Measurements from ENCODE around the gene PC. TPM values are rescaled to one million over a fixed set of nuclear protein-coding genes. Genes with fewer than 3 reads are reported as not detected.

The PC gene
- total RNA-seq, 3 donors from 2014 or later: 20.0 to 43.8 (median 43.3) TPM

DNA sequence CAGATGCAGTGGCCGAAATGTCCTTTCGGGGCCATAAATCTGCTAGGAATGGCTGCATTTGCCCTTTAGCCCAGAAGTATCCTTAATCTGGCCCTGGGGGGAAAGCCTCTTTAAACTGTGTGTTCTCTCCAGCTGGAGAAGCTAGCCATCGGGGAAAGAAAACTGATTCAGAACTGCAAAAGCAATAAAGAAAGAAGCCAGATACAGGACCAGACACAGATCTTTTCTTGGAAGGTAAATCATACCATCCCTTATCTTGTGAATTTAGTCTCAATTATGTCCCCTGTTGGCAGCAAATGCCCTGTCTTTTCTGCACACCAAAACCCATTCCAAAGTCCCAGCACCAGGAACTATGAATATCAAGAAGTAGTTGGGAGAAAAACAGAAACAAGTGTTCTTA is 25.6 kb downstream of the PC start:
- DNase-seq (no peak), ATAC-seq (no peak)
- TF ChIP-seq, protein P1, sequence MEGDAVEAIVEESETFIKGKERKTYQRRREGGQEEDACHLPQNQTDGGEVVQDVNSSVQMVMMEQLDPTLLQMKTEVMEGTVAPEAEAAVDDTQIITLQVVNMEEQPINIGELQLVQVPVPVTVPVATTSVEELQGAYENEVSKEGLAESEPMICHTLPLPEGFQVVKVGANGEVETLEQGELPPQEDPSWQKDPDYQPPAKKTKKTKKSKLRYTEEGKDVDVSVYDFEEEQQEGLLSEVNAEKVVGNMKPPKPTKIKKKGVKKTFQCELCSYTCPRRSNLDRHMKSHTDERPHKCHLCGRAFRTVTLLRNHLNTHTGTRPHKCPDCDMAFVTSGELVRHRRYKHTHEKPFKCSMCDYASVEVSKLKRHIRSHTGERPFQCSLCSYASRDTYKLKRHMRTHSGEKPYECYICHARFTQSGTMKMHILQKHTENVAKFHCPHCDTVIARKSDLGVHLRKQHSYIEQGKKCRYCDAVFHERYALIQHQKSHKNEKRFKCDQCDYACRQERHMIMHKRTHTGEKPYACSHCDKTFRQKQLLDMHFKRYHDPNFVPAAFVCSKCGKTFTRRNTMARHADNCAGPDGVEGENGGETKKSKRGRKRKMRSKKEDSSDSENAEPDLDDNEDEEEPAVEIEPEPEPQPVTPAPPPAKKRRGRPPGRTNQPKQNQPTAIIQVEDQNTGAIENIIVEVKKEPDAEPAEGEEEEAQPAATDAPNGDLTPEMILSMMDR (IDR thresholded peaks at IDR 0.05): no peak
- H3K9me3 ChIP-seq: no peaks in the 10 kb centered on the region
- intact Hi-C loops (cut with DNase I, micrococcal nuclease): no loop called here
- no peaks in the 10 kb centered on the region for H3K4me1 ChIP-seq (ENCODE audit: low read depth)
- no peak overlapping the region for H3K4me3 ChIP-seq
- no peaks in the 10 kb centered on the region for H3K36me3 ChIP-seq (ENCODE audit: low read depth)

DNA sequence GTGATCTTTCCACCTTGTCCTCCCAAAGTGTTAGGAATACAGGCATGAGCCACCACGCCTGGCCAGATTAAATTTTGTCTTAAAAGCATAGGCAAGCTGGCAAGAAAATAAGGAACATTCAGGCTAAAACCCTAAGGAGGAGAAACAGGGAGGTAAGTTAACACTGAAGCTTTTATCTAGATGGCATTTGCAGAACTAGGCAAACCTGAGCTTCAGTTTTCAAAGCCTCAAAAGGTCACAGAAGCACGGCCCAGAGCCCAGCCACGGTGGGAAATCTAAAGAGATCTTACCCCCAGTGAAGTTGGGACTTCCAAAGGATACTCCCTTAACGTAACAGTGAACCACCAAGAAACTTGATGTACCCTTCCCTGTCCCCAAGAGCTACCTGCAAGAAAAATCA is 28.4 kb downstream of the PC start:
- TF ChIP-seq, protein P1 (IDR thresholded peaks at IDR 0.05): no peak
- DNase-seq: no peak
- no peak for ATAC-seq
- Histone ChIP-seq H3K9me3 (no peaks in the 10 kb centered on the region), H3K4me3 (no peak overlapping the region), H3K36me3 (ENCODE audit: low read depth) (no peaks in the 10 kb centered on the region), H3K4me1 (ENCODE audit: low read depth) (no peaks in the 10 kb centered on the region)
- intact Hi-C loops (cut with DNase I, micrococcal nuclease): no loop called here

DNA sequence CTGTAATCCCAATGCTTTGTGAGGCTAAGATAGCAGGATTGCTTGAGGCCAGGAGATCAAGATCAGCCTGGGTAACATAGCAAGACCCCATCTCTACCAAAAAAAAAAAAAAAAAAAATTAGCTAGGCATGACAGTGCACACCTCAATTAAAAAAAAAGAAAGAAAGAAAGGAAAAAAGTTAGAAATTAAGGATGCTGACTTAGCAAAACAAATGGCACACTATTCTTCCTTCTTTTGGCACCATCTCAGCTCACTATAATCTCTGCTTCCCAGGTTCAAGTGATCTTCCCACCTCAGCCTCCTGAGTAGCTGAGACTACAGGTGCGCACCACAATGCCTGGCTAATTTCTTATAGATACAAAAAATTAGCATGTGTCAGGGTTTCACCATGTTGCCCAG is 33.9 kb downstream of the PC start:
- no peaks in the 10 kb centered on the region for H3K9me3 ChIP-seq
- TF ChIP-seq, protein P1 (IDR thresholded peaks at IDR 0.05): no peak
- no peak overlapping the region for H3K4me3 ChIP-seq
- no peaks in the 10 kb centered on the region for H3K36me3 ChIP-seq (ENCODE audit: low read depth)
- intact Hi-C loops (cut with DNase I, micrococcal nuclease): no loop called here
- ATAC-seq (no peak), DNase-seq (no peak)
- H3K4me1 ChIP-seq (ENCODE audit: low read depth): no peaks in the 10 kb centered on the region

DNA sequence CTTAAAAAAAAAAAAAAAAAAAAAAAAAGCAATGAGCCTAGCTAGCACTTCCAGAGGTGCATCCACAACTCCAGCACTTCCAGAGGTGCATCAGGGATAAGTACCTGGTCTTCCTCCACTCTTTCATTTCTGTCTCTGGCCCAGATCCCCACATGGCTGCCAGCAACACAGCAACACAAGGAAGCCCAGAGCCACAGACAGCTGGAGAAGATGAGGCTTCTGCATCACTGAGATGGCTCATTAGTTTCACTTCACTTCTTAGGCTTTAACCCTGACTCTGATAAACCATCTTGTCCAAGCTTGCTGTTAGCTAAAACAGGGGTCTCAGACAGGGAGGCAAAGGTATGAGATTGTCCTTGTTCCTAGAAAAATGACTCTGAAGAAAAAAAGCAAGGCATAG is 35.6 kb downstream of the PC start:
- no peak for ATAC-seq
- no peak overlapping the region for H3K4me3 ChIP-seq
- H3K4me1 ChIP-seq (ENCODE audit: low read depth): no peaks in the 10 kb centered on the region
- intact Hi-C loops (cut with DNase I, micrococcal nuclease): no loop called here
- no peak for DNase-seq
- no peaks in the 10 kb centered on the region for H3K9me3 ChIP-seq
- TF ChIP-seq, protein P1 (IDR thresholded peaks at IDR 0.05): no peak
- no peaks in the 10 kb centered on the region for H3K36me3 ChIP-seq (ENCODE audit: low read depth)

DNA sequence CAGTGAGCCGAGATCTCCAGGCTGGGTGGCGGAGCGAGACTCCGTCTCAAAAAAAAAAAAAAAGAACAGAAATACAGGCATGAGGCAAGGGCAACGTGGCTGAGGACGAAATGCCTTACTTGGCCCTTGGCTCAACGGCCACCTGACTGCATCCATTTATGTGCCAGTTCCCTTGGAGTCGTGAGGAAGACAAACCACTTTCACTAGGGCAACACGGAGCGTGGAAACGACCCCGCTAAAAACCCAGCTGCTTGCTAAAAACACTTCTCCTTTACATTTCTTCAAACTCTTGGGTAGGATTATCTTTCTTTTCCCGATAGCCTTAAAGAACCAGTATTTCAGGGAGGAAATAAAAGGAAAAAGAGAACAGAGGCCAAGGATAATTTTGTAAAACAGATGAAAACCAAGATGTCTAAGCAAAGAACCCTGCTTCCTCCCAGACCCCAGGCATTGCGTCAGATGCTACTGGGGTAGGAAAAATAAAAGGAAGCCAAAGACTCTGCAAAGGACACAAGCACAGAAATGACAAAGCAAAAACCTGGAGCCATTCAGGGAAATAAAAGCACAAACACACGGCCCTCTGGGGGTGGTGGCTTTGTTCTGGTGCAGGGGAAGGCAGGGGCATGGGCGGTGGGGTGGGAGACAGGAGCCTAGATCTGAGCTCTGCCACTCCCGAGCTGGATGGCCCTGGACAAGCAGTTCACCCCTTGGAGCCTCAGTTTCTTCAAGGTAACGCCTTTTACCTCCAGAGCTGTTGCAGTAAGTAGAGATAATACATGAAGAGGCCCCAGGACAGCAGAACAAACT is 37.0 kb downstream of the PC start:
- no peak for DNase-seq
- Histone ChIP-seq H3K9me3 (no peaks in the 10 kb centered on the region), H3K36me3 (ENCODE audit: low read depth) (no peaks in the 10 kb centered on the region), H3K4me1 (ENCODE audit: low read depth) (no peaks in the 10 kb centered on the region), H3K4me3 (no peak overlapping the region)
- ATAC-seq: no peak
- intact Hi-C loops (cut with DNase I, micrococcal nuclease): no loop called here
- TF ChIP-seq, protein P1 (IDR thresholded peaks at IDR 0.05): no peak

Data from mucosa of descending colon (tissue), 3 donors.